Astrocyte of the spinal cord (primary cell): ENCODE data around the gene DNAH14.
"Not testable (repeated sequence)": the region's sequence is repeated elsewhere in the genome, so short reads cannot be mapped to it uniquely, and the experiment has no call there.

ENCODE experiments used
- DNase-seq: peaks from one replicate; pipeline ENCODE4 v3.0.0; 2011; ENCODE audit warnings: low read depth, low spot score
- H3K4me3 ChIP-seq: 2 replicates; pipeline ENCODE4 v1.5.1; 2011; ENCODE audit warnings: low read depth, mild to moderate bottlenecking, low read length, moderate library complexity
- in situ Hi-C: cut with HindIII; loops from 2 replicates; pipeline ENCODE4 v1.10.0; 2017; ENCODE audit warnings: low sequenced_read_pairs
- TF ChIP-seq, protein P1 (sequence below): IDR thresholded peaks from 2 replicates; pipeline ENCODE4 v1.5.1; 2012; ENCODE audit warnings: low read depth, mild to moderate bottlenecking, low read length, inconsistent platforms

Gene DNAH14

DNA sequence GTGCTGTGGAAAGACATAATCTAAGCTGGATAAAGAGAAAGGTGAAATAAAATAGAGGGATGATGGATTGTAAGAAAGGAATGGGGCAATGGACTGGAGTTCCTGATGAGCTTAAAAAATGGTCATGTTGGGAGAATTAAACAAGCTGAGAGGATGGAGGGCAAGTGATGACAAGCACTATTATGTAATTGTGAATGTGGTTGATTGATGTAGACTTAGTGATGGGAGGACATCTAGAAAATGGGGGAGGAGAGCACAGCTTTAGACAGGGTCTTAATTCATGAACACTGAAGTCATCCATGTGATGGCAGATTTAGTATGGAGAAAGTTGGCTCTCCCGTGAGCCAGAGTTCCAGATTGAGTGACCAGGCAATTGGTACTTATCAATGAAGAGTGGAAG lies 29.0 kb downstream of the DNAH14 start:
- H3K4me3 ChIP-seq, result no peak overlapping the region
- no peak for DNase-seq
- in situ Hi-C loops, result no loop called here
- TF ChIP-seq, protein P1, sequence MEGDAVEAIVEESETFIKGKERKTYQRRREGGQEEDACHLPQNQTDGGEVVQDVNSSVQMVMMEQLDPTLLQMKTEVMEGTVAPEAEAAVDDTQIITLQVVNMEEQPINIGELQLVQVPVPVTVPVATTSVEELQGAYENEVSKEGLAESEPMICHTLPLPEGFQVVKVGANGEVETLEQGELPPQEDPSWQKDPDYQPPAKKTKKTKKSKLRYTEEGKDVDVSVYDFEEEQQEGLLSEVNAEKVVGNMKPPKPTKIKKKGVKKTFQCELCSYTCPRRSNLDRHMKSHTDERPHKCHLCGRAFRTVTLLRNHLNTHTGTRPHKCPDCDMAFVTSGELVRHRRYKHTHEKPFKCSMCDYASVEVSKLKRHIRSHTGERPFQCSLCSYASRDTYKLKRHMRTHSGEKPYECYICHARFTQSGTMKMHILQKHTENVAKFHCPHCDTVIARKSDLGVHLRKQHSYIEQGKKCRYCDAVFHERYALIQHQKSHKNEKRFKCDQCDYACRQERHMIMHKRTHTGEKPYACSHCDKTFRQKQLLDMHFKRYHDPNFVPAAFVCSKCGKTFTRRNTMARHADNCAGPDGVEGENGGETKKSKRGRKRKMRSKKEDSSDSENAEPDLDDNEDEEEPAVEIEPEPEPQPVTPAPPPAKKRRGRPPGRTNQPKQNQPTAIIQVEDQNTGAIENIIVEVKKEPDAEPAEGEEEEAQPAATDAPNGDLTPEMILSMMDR, result no peak

DNA sequence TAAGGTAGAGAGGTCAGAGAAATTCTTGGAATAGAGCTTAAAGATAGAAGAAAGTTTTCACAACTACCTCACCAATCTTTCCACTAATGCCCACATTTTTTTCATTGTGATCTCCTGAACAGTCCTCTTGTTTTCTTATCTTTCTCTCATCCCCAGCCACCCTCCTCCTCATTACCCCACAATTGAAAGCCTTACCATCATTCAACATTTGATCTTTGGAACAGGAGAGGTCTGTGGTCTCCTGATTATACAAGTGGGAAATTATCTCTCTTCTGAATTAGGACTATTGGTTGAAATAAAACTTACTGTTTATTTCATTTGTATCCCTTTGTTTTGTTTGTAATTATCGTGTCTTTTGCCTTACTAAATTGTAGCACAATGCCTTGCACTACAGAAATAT lies 29.6 kb downstream of the DNAH14 start:
- TF ChIP-seq, protein P1, result no peak
- no peak for DNase-seq
- H3K4me3 ChIP-seq, result no peak overlapping the region
- in situ Hi-C loops, result no loop called here

DNA sequence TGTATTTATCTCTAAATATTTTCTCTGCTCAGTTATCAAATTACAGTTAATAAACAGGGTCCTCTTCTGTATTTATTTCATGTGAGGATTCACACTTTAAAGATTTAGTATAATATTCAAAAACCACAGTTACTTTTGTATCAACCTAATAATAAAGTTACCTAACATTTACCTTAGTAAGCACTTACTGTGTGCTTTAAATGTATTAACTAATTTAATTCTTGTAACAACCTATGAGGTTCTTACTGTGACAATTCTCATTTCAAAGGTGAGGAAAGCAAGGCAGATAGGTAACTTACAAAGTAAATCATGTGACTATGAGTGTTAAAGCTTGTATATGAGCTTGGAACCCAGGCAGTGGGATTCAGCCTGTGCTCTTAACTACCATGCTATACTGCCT lies 30.2 kb downstream of the DNAH14 start:
- TF ChIP-seq, protein P1, result no peak
- H3K4me3 ChIP-seq, result no peak overlapping the region
- DNase-seq, result no peak
- in situ Hi-C loops, result no loop called here

DNA sequence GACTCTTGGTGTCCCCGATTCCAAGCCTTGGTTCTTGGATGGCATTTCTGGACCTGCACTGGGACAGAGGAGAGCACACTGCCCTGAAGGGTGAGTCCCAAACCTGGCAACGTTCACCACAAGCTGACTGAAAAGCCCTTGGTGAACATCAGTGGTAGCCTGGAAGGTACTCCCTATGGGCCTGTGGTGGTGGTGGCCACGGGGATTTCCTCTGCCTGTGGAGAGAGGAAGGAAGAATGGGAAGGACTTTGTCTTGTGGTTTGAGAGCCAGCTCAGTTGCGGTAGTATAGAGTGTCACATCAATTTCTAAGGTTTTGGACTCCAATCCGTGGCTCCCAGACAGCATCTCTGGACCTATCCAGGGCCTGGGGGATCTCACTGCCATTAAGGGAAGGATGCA lies 50.7 kb downstream of the DNAH14 start:
- H3K4me3 ChIP-seq, result no peak overlapping the region
- TF ChIP-seq, protein P1, result no peak
- in situ Hi-C loops, result no loop called here

DNA sequence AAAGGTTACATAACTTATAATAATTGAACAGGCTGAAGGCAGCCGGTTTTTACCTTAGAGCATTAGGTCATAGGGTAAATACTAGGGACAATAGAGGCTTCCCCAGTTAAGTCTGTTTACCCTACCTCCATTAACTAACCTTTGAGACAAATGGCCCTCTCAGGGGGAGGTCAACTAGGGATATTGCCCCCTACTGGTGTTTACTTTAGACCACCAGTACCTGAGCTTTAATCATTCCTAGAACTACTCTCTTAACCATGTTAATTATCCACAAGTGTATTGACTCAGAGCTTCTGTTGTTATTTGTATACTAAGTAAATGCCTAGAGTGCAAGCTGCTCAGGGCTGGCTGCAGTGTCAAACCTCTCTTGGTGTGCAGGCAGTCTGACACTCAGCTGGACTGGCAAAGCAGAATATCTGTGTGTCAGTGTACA lies 52.5 kb downstream of the DNAH14 start:
- H3K4me3 ChIP-seq, in situ Hi-C loops, DNase-seq: not testable (repeated sequence)

More for the DNA sequence above, 50.7 kb downstream of the DNAH14 start:
- DNase-seq, result no peak

DNA sequence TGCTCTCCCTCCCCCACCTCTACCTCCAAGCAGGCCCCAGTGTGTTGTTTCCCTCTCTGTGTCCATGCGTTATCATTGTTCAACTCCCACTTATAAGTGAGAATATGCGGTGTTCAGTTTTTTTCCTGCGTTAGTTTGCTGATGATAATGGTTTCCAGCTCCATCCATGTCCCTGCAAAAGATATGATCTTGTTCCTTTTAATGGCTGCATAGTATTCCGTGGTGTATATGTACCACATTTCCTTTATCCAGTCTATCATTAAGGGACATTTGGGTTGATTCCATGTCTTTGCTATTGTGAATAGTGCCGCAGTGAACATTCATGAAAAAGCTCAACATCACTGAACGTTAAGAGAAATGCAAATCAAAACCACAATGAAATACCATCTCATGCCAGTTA lies 58.6 kb downstream of the DNAH14 start:
- no peak for DNase-seq
- in situ Hi-C loops, result no loop called here
- H3K4me3 ChIP-seq, result no peak overlapping the region
- TF ChIP-seq, protein P1, result no peak

DNA sequence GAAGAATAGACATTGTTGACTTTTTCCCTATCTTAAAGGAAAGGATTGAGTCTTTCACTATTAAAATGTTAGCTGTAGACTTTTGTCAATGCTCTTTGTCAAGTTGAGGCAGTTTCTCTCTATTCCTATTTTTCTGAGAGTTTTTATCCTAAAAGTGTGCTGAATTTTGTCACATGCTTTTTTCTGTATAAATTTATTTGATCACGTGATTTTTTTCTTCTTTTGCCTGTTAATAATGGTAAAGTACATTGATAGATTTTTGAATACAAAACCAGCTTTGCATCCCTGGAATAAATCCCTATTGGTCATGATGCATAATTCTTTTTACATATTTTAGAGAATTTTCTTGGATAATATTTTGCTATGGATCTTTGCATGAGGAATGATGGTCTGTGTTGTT lies 60.1 kb downstream of the DNAH14 start:
- no peak overlapping the region for H3K4me3 ChIP-seq
- TF ChIP-seq, protein P1, result no peak
- in situ Hi-C loops, result no loop called here
- DNase-seq, result no peak

DNA sequence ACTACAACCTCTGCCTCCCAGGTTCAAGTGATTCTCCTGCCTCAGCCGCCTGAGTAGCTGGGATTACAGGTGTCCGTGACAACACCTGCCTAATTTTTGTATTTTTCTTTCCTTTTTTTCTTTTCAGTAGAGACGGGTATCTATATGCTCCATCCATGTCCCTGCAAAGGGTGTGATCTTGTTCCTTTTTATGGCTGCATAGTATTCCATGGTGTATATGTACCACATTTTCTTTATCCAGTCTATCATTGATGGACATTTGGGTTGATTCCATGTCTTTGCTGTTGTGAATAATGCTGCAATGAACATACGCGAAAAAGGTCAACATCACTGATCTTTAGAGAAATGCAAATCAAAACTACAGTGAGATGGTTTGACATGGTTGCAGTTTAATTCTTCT lies 62.1 kb downstream of the DNAH14 start:
- in situ Hi-C loops, DNase-seq: not testable (repeated sequence)

More for the DNA sequence above, 62.1 kb downstream of the DNAH14 start:
- not testable (repeated sequence) for H3K4me3 ChIP-seq
